Activated naive CD8-positive, alpha-beta T cell treated with anti-CD3 and anti-CD28 coated beads, Interleukin-2, amount 50 U/mL, for 24 hours (primary cell): ENCODE measurements around the gene GRP.

ENCODE experiments used
- ATAC-seq: fragments of 150-1000 bp; cut with Tn5 transposase; one replicate; pipeline ENCODE4 v1.10.0; 2021
- DNase-seq: peaks from one replicate; pipeline ENCODE4 v3.0.0; 2021
- H3K27ac Mint-ChIP-seq: one replicate; pipeline ENCODE4 v1.8.0; 2021; ENCODE audit warnings: mild to moderate bottlenecking, mixed read lengths
- H3K27me3 Mint-ChIP-seq: one replicate; pipeline ENCODE4 v1.8.0; 2021; ENCODE audit warnings: mixed read lengths
- H3K36me3 Mint-ChIP-seq: one replicate; pipeline ENCODE4 v1.8.0; 2021; ENCODE audit warnings: low read depth, mixed read lengths
- H3K4me1 Mint-ChIP-seq: one replicate; pipeline ENCODE4 v1.8.0; 2021; ENCODE audit warnings: mixed read lengths
- H3K4me3 Mint-ChIP-seq: one replicate; pipeline ENCODE4 v1.8.0; 2021; ENCODE audit warnings: mild to moderate bottlenecking, moderate library complexity, mixed read lengths
- H3K9me3 Mint-ChIP-seq: one replicate; pipeline ENCODE4 v1.8.0; 2021; ENCODE audit warnings: mixed read lengths

The GRP gene

GRCh38 chr18:59211629-59212028 is 8.3 kb upstream of the GRP start:
- no peaks in the 10 kb centered on the region for H3K4me1 Mint-ChIP-seq
- H3K9me3 Mint-ChIP-seq, result no peaks in the 10 kb centered on the region
- DNase-seq (no peak), ATAC-seq (no peak)
- peaks cover 29% of the 10 kb centered on the region for H3K27me3 Mint-ChIP-seq
- no peak overlapping the region for H3K27ac Mint-ChIP-seq
- no peaks in the 10 kb centered on the region for H3K36me3 Mint-ChIP-seq
- H3K4me3 Mint-ChIP-seq, result no peak overlapping the region

GRCh38 chr18:59218018-59218417 is 1.9 kb upstream of the GRP start:
- H3K36me3 Mint-ChIP-seq, result no peaks in the 10 kb centered on the region
- no peak overlapping the region for H3K4me3 Mint-ChIP-seq
- peaks cover 6% of the 10 kb centered on the region for H3K4me1 Mint-ChIP-seq
- no peaks in the 10 kb centered on the region for H3K9me3 Mint-ChIP-seq
- H3K27ac Mint-ChIP-seq, result no peak overlapping the region
- ATAC-seq (no peak), DNase-seq (no peak)
- H3K27me3 Mint-ChIP-seq, result peaks cover 69% of the 10 kb centered on the region

GRCh38 chr18:59220164-59220783 is 316 bp downstream of the GRP start:
- ATAC-seq (no peak), DNase-seq (no peak)
- Mint-ChIP-seq H3K36me3 (no peaks in the 10 kb centered on the region), H3K4me1 (peaks cover 6% of the 10 kb centered on the region), H3K27me3 (peaks cover 68% of the 10 kb centered on the region), H3K27ac (no peak overlapping the region), H3K9me3 (no peaks in the 10 kb centered on the region), H3K4me3 (no peak overlapping the region)

- DNase-seq (no peak), ATAC-seq (no peak)
- H3K4me3 Mint-ChIP-seq, result no peak overlapping the region
- H3K27me3 Mint-ChIP-seq, result peaks cover 67% of the 10 kb centered on the region
- H3K36me3 Mint-ChIP-seq, result no peaks in the 10 kb centered on the region
- no peak overlapping the region for H3K27ac Mint-ChIP-seq
- no peaks in the 10 kb centered on the region for H3K9me3 Mint-ChIP-seq
- peaks cover 6% of the 10 kb centered on the region for H3K4me1 Mint-ChIP-seq
Measured at GRCh38 chr18:59220784-59221765, 1.1 kb downstream of the GRP start.

- ATAC-seq, result no peak
- no peaks in the 10 kb centered on the region for H3K36me3 Mint-ChIP-seq
- peaks cover 68% of the 10 kb centered on the region for H3K27me3 Mint-ChIP-seq
- H3K9me3 Mint-ChIP-seq, result no peaks in the 10 kb centered on the region
- DNase-seq, result no peak
- no peak overlapping the region for H3K4me3 Mint-ChIP-seq
- no peak overlapping the region for H3K27ac Mint-ChIP-seq
- H3K4me1 Mint-ChIP-seq, result peaks cover 6% of the 10 kb centered on the region
Measured at GRCh38 chr18:59222341-59222740, 2.4 kb downstream of the GRP start.

GRCh38 chr18:59228351-59228750 is 8.4 kb downstream of the GRP start:
- no peaks in the 10 kb centered on the region for H3K9me3 Mint-ChIP-seq
- no peaks in the 10 kb centered on the region for H3K4me1 Mint-ChIP-seq
- peaks cover 40% of the 10 kb centered on the region for H3K27me3 Mint-ChIP-seq
- H3K36me3 Mint-ChIP-seq, result no peaks in the 10 kb centered on the region
- DNase-seq (no peak), ATAC-seq (no peak)
- H3K4me3 Mint-ChIP-seq, result no peak overlapping the region
- H3K27ac Mint-ChIP-seq, result no peak overlapping the region

- peaks cover 36% of the 10 kb centered on the region for H3K27me3 Mint-ChIP-seq
- DNase-seq, result no peak
- H3K4me1 Mint-ChIP-seq, result no peaks in the 10 kb centered on the region
Measured at GRCh38 chr18:59229191-59229590, 9.2 kb downstream of the GRP start.

GRCh38 chr18:59229701-59230443 is 9.9 kb downstream of the GRP start:
- no peaks in the 10 kb centered on the region for H3K4me1 Mint-ChIP-seq
- no peaks in the 10 kb centered on the region for H3K9me3 Mint-ChIP-seq
- peaks cover 36% of the 10 kb centered on the region for H3K27me3 Mint-ChIP-seq
- DNase-seq (no peak), ATAC-seq (no peak)
- H3K27ac Mint-ChIP-seq, result no peak overlapping the region
- no peak overlapping the region for H3K4me3 Mint-ChIP-seq
- no peaks in the 10 kb centered on the region for H3K36me3 Mint-ChIP-seq

More at GRCh38 chr18:59229191-59229590, 9.2 kb downstream of the GRP start:
- Mint-ChIP-seq H3K36me3 (no peaks in the 10 kb centered on the region), H3K4me3 (no peak overlapping the region), H3K27ac (no peak overlapping the region), H3K9me3 (no peaks in the 10 kb centered on the region)
- no peak for ATAC-seq

GRCh38 chr18:59231114-59231513 is 11.2 kb downstream of the GRP start:
- Mint-ChIP-seq H3K9me3 (no peaks in the 10 kb centered on the region), H3K4me3 (no peak overlapping the region), H3K27ac (no peak overlapping the region), H3K36me3 (no peaks in the 10 kb centered on the region), H3K27me3 (peaks cover 31% of the 10 kb centered on the region), H3K4me1 (no peaks in the 10 kb centered on the region)
- no peak for DNase-seq
- ATAC-seq, result no peak

- Mint-ChIP-seq H3K4me3 (no peak overlapping the region), H3K9me3 (no peaks in the 10 kb centered on the region), H3K27ac (no peak overlapping the region), H3K36me3 (no peaks in the 10 kb centered on the region), H3K27me3 (peaks cover 27% of the 10 kb centered on the region), H3K4me1 (no peaks in the 10 kb centered on the region)
- DNase-seq (no peak), ATAC-seq (no peak)
Measured at GRCh38 chr18:59231877-59232276, 11.9 kb downstream of the GRP start.

- no peaks in the 10 kb centered on the region for H3K4me1 Mint-ChIP-seq
- no peak overlapping the region for H3K27ac Mint-ChIP-seq
- H3K36me3 Mint-ChIP-seq, result no peaks in the 10 kb centered on the region
- H3K9me3 Mint-ChIP-seq, result no peaks in the 10 kb centered on the region
- ATAC-seq (no peak), DNase-seq (no peak)
- H3K27me3 Mint-ChIP-seq, result peaks cover 26% of the 10 kb centered on the region
- no peak overlapping the region for H3K4me3 Mint-ChIP-seq
Measured at GRCh38 chr18:59232309-59233016, 12.5 kb downstream of the GRP start.

GRCh38 chr18:59233017-59233410 is 13.1 kb downstream of the GRP start:
- Mint-ChIP-seq H3K9me3 (no peaks in the 10 kb centered on the region), H3K27me3 (peaks cover 27% of the 10 kb centered on the region), H3K4me3 (no peak overlapping the region), H3K36me3 (no peaks in the 10 kb centered on the region), H3K27ac (no peak overlapping the region), H3K4me1 (no peaks in the 10 kb centered on the region)
- ATAC-seq, result no peak
- DNase-seq, result no peak

- ATAC-seq, result no peak
- Mint-ChIP-seq H3K27ac (no peak overlapping the region), H3K27me3 (peaks cover 9% of the 10 kb centered on the region)
Measured at GRCh38 chr18:59238385-59238784, 18.4 kb downstream of the GRP start.

GRCh38 chr18:59239642-59240041 is 19.7 kb downstream of the GRP start:
- Mint-ChIP-seq H3K27me3 (peaks cover 18% of the 10 kb centered on the region), H3K9me3 (no peaks in the 10 kb centered on the region), H3K4me3 (no peak overlapping the region), H3K36me3 (no peaks in the 10 kb centered on the region), H3K27ac (no peak overlapping the region), H3K4me1 (no peaks in the 10 kb centered on the region)
- ATAC-seq, result no peak
- no peak for DNase-seq

More at GRCh38 chr18:59238385-59238784, 18.4 kb downstream of the GRP start:
- no peaks in the 10 kb centered on the region for H3K4me1 Mint-ChIP-seq
- no peak for DNase-seq
- H3K36me3 Mint-ChIP-seq, result no peaks in the 10 kb centered on the region
- no peaks in the 10 kb centered on the region for H3K9me3 Mint-ChIP-seq
- H3K4me3 Mint-ChIP-seq, result no peak overlapping the region
